Kidney (tissue), 14 donors: Measurements from ENCODE around the gene OR2T10. TPM values are rescaled to one million over a fixed set of nuclear protein-coding genes. Genes with fewer than 3 reads are reported as not detected.

Source experiments
- DNase-seq, 5 donors: peaks; one replicate each; pipeline ENCODE4 v3.0.0-alpha.2; 2013 to 2020
- FAIRE-seq: peaks from 2 replicates; lab custom pipeline; 2012; peaks lifted over from hg19 to GRCh38; lab: Jason Lieb, UNC
- H3K27ac ChIP-seq, 2 donors: one replicate each; pipeline ENCODE4 v1.7.0; 2013; ENCODE audit warnings: low read depth in 2 of 2, low read length in 2 of 2, inconsistent platforms in 1 of 2
- H3K27me3 ChIP-seq: one replicate; pipeline ENCODE4 v1.7.1; 2013; ENCODE audit warnings: low read length, inconsistent platforms; ENCODE audit not compliant: control insufficient read depth, insufficient read depth
- H3K36me3 ChIP-seq, 3 donors: one replicate each; pipeline versions ENCODE4 v1.7.0 to v1.7.1; 2013; ENCODE audit warnings: low read length in 3 of 3, control low read depth in 1 of 3, inconsistent platforms in 1 of 3; ENCODE audit not compliant: insufficient read depth in 3 of 3, control insufficient read depth in 2 of 3
- H3K4me1 ChIP-seq, 3 donors: one replicate each; pipeline versions ENCODE4 v1.7.0 to v1.7.1; 2013; ENCODE audit warnings: low read length in 3 of 3, inconsistent platforms in 1 of 3, low read depth in 1 of 3; ENCODE audit not compliant: control insufficient read depth in 2 of 3, insufficient read depth in 2 of 3
- H3K4me3 ChIP-seq, 3 donors: one replicate each; pipeline versions ENCODE4 v1.7.0 to v1.8.1; 2013; ENCODE audit warnings: low read length in 3 of 3, control low read depth in 1 of 3, inconsistent platforms in 1 of 3
- H3K9ac ChIP-seq, 3 donors: one replicate each; pipeline versions ENCODE4 v1.7.0 to v1.7.1; 2013; ENCODE audit warnings: low read length in 3 of 3, control low read depth in 1 of 3, inconsistent platforms in 1 of 3
- H3K9me3 ChIP-seq, 3 donors: one replicate each; pipeline versions ENCODE4 v1.7.0 to v1.7.1; 2013; ENCODE audit warnings: low read length in 3 of 3, control low read depth in 1 of 3, inconsistent platforms in 1 of 3; ENCODE audit not compliant: control insufficient read depth in 2 of 3, insufficient read depth in 1 of 3
- intact Hi-C: fragments of 100-400 bp; cut with DNase I; formaldehyde crosslinking; loops from one replicate; pipeline ENCODE4 v1.11.1; 2022
- polyA plus RNA-seq: library from polyadenylated mRNA; stranded (reverse); fragments of 350-450 nt; fragmentation: Illumina TruSeq; extraction: RNeasy Lipid Tissue Mini Kit (QIAGEN cat#74804); gene quantifications from one replicate; pipeline ENCODE4 v1.2.3, GENCODE V29; 2014; ENCODE audit warnings: low read depth, low replicate concordance; ENCODE audit not compliant: insufficient read depth
- total RNA-seq: library from RNA; stranded (reverse); fragmentation: NEBNext Ultra II Directional; extraction: Animal tissue kit (Norgen Biotek cat#: 25700); gene quantifications from one replicate; pipeline ENCODE4 v1.2.1, GENCODE V29; 2021
- TF ChIP-seq, protein P1 (sequence below): IDR thresholded peaks from 3 replicates; pipeline ENCODE4 v1.5.1; 2012; ENCODE audit warnings: mild to moderate bottlenecking, moderate library complexity, borderline replicate concordance; ENCODE audit not compliant: insufficient read depth; ENCODE audit errors: extremely low read depth
- donor health status: control.
- donor health status: control.
- donor health status: control.
- donor health status: control.
- donor health status: control.
- donor health status: DM: yes; HTN: yes; CAD: no.
- donor health status: Normal renal cell carcinoma (clear cell type).

Gene OR2T10
- total and polyA plus RNA-seq, 2 donors from 2014 or later, result 0.41 to 1.1 TPM

DNA sequence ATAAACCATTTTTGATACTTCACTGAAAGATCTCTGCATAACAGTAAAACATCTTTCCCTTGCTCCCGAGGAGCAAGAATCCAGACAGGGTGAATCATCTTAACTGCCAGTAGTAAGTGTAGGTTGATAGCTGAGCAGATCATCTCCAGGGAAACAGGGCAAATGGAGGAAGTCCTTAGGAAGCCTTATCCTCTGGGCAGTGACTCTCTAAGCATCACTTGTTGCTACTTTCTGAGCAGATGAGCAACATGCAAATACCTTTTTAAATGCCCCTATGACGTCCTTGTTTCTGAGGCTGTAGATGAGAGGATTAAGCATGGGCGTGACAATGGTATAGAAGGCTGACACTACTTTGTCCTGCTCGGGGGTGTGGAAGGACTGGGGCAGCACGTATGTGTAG, 28.5 kb upstream of the OR2T10 start:
- Histone ChIP-seq H3K4me1 (no peaks in the 10 kb centered on the region), H3K27me3 (no peaks in the 10 kb centered on the region), H3K4me3 (no peak overlapping the region), H3K9me3 (no peaks in the 10 kb centered on the region), H3K36me3 (no peaks in the 10 kb centered on the region), H3K27ac (no peak overlapping the region), H3K9ac (no peak overlapping the region)
- DNase-seq (no peak), FAIRE-seq (no peak)
- TF ChIP-seq, protein P1, sequence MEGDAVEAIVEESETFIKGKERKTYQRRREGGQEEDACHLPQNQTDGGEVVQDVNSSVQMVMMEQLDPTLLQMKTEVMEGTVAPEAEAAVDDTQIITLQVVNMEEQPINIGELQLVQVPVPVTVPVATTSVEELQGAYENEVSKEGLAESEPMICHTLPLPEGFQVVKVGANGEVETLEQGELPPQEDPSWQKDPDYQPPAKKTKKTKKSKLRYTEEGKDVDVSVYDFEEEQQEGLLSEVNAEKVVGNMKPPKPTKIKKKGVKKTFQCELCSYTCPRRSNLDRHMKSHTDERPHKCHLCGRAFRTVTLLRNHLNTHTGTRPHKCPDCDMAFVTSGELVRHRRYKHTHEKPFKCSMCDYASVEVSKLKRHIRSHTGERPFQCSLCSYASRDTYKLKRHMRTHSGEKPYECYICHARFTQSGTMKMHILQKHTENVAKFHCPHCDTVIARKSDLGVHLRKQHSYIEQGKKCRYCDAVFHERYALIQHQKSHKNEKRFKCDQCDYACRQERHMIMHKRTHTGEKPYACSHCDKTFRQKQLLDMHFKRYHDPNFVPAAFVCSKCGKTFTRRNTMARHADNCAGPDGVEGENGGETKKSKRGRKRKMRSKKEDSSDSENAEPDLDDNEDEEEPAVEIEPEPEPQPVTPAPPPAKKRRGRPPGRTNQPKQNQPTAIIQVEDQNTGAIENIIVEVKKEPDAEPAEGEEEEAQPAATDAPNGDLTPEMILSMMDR, result no peak
- intact Hi-C loops, result no loop called here

DNA sequence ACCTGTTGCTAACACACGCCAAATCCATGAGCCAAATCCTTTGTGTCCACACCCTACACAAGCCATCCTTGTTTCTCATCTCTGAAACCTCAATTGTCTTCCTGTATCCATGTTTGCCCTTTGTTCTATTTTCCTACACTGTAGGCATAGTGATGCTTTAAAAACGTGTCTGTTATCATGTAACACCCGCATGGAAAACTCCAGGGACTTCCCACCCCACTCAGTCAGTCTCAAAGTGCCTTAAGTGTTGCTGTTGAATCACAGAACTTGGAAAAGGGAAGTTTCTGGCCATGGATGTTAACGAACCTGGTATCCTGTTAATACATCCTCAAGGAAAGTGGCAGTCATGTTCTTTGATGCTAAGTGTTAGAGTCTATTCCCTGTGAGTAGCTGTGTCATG, 27.7 kb upstream of the OR2T10 start:
- no peaks in the 10 kb centered on the region for H3K27me3 ChIP-seq
- no peak for FAIRE-seq
- H3K27ac ChIP-seq, result no peak overlapping the region
- H3K9ac ChIP-seq, result no peak overlapping the region
- H3K4me1 ChIP-seq, result no peaks in the 10 kb centered on the region
- DNase-seq, result no peak
- TF ChIP-seq, protein P1, result no peak
- H3K4me3 ChIP-seq, result no peak overlapping the region
- H3K9me3 ChIP-seq, result no peaks in the 10 kb centered on the region
- H3K36me3 ChIP-seq, result no peaks in the 10 kb centered on the region
- intact Hi-C loops, result no loop called here

DNA sequence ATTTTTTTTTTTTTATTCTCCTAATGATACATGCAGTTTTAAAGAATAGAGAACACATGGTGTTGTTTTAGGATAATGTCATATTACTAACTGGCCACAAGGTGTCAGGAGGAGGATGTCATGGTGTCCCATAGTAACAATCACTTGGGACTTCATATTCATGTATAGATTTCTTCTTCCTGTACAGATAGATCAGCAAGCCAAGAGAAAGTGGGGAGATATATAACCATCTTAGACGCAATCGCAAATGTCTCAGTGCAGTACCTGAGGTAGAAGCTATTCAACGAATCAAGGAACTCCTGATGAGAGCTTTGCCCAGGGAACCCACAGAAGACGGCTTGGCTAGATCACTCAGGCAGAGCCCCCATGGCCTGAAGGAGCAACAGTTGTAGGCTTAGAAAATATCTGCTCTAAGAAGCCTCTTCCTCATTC, 25.1 kb upstream of the OR2T10 start:
- peak in 2 of 5 donors; percentile 17 to 56 for DNase-seq
- Histone ChIP-seq H3K4me3 (no peak overlapping the region), H3K36me3 (no peaks in the 10 kb centered on the region), H3K9me3 (no peaks in the 10 kb centered on the region), H3K27me3 (no peaks in the 10 kb centered on the region), H3K4me1 (no peaks in the 10 kb centered on the region), H3K27ac (no peak overlapping the region), H3K9ac (no peak overlapping the region)
- intact Hi-C loops, result no loop called here
- TF ChIP-seq, protein P1, result peak; percentile 32
- no peak for FAIRE-seq

DNA sequence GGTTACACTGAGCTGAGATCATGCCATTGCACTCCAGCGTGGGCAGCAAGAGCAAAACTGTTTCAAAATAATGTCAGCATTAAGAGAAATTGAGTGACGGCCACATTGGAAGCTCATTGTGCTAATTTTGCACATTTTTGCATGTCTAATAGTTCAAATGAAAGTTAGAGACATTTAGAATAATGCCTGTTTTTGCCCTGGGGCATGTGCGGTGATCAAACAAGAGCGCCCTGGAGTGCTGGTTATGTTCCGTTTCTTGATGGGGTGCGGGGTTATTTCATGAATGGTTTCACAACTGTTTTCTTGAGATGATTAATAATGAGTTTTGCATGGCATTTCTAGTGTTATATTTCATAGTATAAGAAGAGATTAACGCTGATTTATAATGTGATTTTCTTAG, 24.3 kb upstream of the OR2T10 start:
- Histone ChIP-seq H3K4me1 (no peaks in the 10 kb centered on the region), H3K9ac (no peak overlapping the region), H3K4me3 (no peak overlapping the region), H3K9me3 (no peaks in the 10 kb centered on the region), H3K27me3 (no peaks in the 10 kb centered on the region), H3K27ac (no peak overlapping the region), H3K36me3 (no peaks in the 10 kb centered on the region)
- intact Hi-C loops, result no loop called here
- no peak for DNase-seq
- no peak for FAIRE-seq
- TF ChIP-seq, protein P1, result no peak
